GM18951 (cell line): Measurements from ENCODE around the gene MET.
"Not testable (repeated sequence)": the region's sequence is repeated elsewhere in the genome, so short reads cannot be mapped to it uniquely, and the experiment has no call there.

ENCODE experiments used
- POLR2A ChIP-seq: IDR thresholded peaks from 4 replicates; pipeline ENCODE4 v1.6.1; 2011; ENCODE audit warnings: mild to moderate bottlenecking; ENCODE audit not compliant: insufficient read length, insufficient read depth; ENCODE audit errors: extremely low read depth
- in situ Hi-C: fragments of 300-500 bp; cut with MboI; formaldehyde crosslinking; loops from one replicate; pipeline ENCODE4 v1.12.0; 2022; ENCODE audit warnings: low sequenced_read_pairs, mixed read lengths, inconsistent platforms; ENCODE audit not compliant: unreplicated experiment

The MET gene

GRCh38 chr7:116732788-116733694, 61.0 kb downstream of the MET start:
- in situ Hi-C loops = no loop called here
- no peak for TF ChIP-seq POLR2A

- in situ Hi-C loops = no loop called here
- no peak for TF ChIP-seq POLR2A
Observed at GRCh38 chr7:116733924-116734580, 62.1 kb downstream of the MET start.

- in situ Hi-C loops = no loop called here
- TF ChIP-seq POLR2A = no peak
Observed at GRCh38 chr7:116734710-116735109, 62.7 kb downstream of the MET start.

GRCh38 chr7:116736927-116737715, 65.1 kb downstream of the MET start:
- in situ Hi-C loops = no loop called here
- TF ChIP-seq POLR2A = no peak

- no peak for TF ChIP-seq POLR2A
- in situ Hi-C loops = no loop called here
Observed at GRCh38 chr7:116738378-116738777, 66.4 kb downstream of the MET start.

- in situ Hi-C loops = no loop called here
- no peak for TF ChIP-seq POLR2A
Observed at GRCh38 chr7:116739307-116739706, 67.3 kb downstream of the MET start.

- TF ChIP-seq POLR2A = no peak
- in situ Hi-C loops = no loop called here
Observed at GRCh38 chr7:116740231-116740630, 68.2 kb downstream of the MET start.

GRCh38 chr7:116740755-116741462, 68.9 kb downstream of the MET start:
- no peak for TF ChIP-seq POLR2A
- in situ Hi-C loops = no loop called here

- in situ Hi-C loops = no loop called here
Observed at GRCh38 chr7:116741625-116742316, 69.8 kb downstream of the MET start.

GRCh38 chr7:116742641-116743040, 70.6 kb downstream of the MET start:
- in situ Hi-C loops = no loop called here
- TF ChIP-seq POLR2A = no peak

More at GRCh38 chr7:116741625-116742316, 69.8 kb downstream of the MET start:
- TF ChIP-seq POLR2A = no peak

- in situ Hi-C loops = not testable (repeated sequence)
Observed at GRCh38 chr7:116743835-116744234, 71.8 kb downstream of the MET start.

- in situ Hi-C loops = not testable (repeated sequence)
Observed at GRCh38 chr7:116746388-116746787, 74.4 kb downstream of the MET start.

GRCh38 chr7:116751070-116751469, 79.1 kb downstream of the MET start:
- in situ Hi-C loops = not testable (repeated sequence)
